Cerebellar nuclear complex (tissue), 1 donor: ENCODE data around the gene MMD2.

Experiments
- DNase-seq, 2 experiments: peaks; one replicate each; lab custom pipeline; 2025; lab: John Stamatoyannopoulos, UW

MMD2 gene

GRCh38 chr7:4957847-4958476 is 1.0 kb downstream of the MMD2 start:
- no peak for DNase-seq

- DNase-seq, result no peak
Measured at GRCh38 chr7:4951903-4952636, 6.9 kb downstream of the MMD2 start.

DNA sequence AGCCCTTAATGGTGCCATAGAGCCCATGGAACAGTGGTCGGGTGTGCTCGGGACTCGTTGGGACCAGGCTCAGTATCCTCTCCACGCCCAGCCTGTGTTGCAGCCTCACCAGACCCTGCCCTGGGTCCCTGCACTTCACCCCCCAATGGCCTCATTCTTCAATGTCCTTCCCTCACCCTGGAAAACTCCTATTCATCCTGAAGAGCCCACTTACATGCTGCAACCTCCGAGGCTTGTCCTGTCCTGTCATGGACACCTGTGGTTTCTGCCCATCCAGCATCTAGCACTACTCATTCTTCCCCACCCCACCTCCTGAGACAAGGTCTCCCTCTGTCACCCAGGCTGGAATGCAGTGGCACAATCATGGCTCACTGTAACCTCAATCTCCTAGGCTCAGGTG is 7.7 kb downstream of the MMD2 start:
- no peak for DNase-seq

DNA sequence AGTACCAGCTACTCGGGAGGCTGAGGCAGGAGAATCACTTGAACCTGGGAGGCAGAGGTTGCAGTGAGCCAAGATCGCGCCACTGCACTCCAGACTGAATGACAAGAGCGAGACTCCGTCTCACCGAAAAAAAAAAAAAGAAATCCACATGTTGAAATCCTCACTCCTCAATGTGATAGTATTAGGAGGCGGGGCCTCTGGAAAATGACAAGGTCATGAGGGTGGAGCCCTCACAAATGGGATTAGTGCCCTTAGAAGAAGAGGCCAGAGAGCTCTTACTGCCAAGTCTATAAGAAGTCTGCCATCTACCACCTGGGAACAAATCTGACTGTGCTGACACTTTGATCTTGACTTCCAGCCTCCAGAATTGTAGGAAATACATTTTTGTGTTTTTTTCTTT is 10.6 kb downstream of the MMD2 start:
- DNase-seq, result no peak

DNA sequence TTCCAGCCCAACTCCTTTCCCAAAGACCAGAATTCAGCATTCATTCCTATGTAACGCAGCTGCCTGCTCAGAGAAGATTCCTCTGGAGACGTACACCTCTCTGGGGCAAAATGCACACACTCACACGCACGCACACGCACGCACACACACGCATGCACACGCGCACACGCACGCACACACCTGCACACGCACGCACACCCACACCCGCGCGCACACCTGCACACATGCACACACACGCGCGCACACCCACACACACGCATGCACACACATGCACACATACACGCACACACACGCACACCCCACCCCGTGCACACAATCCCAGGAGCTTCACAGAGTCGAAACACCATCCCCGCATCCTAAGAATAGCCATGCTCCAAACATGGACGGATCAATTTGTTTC is 13.0 kb downstream of the MMD2 start:
- no peak for DNase-seq

DNA sequence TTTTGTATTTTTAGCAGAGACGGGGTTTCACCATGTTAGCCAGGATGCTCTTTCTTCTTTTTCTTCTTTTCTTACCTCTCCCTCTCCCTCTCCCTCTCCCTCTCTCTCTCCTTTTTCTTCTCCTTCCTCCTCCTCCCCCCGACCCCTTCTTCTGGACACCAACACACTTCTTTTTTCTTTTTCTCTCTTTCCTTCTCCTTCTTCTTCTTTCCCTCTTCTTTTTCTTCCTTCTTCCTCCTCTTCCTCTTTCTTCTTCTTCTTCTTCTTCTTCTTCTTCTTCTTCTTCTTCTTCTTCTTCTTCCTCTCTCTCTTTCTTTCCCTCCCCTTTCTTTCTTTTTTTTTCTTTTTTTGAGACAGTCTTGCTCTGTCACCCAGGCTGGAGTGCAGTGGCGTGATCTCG is 14.0 kb downstream of the MMD2 start:
- no peak for DNase-seq

DNA sequence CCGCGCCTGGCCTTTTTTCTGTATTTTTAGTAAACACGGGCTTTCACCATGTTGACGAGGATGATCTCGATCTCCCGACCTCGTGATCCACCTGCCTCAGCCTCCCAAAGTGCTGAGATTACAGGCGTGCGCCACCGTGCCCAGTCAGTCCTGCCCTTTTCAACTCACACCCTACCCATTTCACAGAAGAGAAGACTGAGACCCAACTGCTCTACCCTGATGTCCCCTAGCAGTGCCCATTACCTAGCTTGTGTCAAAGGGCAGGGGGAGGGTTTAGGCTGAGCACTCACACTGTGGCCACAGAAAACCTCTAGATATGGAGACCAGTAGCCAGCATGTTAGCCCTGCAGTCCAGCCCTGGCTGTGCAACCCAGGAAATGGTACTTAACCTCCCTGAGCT is 15.7 kb downstream of the MMD2 start:
- DNase-seq, result no peak

DNA sequence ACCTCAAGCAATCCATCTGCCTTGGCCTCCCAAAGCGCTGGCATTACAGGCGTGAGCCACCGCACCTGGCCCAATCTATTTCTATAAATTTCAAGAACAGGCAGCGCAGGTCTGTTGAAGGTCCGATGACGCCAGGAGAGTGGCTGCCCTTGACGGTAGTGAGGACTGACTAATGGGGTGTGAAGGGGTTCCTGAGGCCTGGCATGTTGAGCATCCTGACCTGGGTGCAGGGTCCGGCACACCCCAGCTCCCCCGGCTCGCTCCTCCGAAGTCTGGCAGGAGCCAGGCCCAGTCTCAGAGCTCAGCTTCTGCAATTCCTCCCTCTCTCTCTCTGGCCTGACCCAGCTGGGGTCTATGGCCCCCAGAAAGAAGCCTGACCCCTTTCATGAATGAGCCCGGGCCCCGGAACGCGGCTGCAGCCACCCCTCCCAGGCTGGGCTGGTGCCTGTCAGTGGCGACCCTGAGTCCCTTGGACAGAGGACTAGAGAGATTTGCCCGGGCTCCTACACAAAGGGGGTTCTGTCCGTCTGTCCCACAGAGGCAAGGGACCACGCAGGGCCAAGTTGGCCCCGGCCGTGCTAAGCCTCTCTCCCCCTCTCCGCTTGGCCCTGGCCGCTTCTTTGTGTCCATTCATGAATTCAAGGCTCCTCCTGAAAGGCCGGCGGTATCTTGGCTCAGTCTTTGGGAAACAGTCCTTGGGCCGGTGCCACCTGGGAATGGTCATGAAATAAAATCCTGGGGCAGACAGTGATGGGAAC is 18.8 kb downstream of the MMD2 start:
- DNase-seq, result no peak

DNA sequence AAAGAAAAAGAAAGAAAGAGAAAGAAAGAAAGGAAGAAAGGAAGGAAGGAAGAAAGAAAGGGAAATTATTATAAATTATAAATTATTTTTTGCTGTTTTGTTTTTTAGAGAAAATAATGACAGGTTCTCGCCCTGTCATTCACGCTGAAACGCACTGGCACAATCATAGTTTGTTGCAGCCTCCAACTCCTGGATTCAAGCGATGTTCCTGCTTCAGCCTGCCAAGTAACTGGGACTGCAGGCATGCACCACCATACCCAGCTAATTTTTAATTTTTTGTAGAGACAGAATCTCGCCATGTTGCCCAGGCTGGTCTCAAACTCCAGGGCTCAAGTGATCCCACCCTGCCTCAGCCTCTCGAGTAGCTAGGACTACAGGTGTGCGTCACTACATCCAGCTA is 21.6 kb downstream of the MMD2 start:
- no peak for DNase-seq

GRCh38 chr7:4934419-4935025 is 24.5 kb downstream of the MMD2 start:
- DNase-seq, result no peak

DNA sequence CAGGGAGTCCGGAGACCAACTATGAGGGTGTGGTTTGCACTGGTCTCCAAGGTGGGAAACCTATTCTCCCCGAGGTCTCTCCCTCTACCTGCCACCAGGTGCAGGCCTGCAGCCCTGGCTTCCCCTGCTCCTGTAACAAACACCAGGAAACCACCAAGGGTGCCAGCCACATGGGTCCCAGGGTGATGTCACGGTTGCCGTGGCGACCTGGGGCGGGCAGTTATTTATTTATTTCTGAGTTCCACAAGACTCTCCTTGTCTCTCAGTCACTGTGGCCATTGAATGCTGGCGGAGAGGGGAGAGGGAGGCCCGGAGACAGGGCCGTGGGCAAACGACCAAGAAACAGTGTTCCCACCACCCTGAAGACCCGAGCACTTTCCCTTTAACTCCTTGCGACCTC is 27.0 kb downstream of the MMD2 start:
- DNase-seq, result no peak

DNA sequence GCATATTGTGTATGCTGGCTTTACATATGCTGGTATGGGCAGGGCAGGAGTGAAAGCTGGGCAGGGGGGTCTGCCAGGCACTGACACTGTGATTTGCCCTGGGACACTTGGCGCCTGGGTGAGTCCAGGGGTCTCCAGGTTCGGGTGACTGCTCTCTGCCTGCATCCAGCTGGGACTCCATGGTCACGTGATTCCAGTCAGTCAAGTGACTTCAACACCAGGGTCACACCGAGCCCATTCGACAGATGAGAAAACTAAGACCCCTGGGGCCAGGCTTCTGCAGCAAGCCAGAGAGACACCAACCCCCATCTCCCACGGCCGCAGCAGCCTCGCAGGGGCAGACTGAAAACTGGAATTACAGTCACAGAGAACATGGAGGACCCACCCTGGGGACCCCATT is 30.0 kb downstream of the MMD2 start:
- DNase-seq, result no peak

- DNase-seq, result no peak
Measured at GRCh38 chr7:4928445-4928844, 30.5 kb downstream of the MMD2 start.

DNA sequence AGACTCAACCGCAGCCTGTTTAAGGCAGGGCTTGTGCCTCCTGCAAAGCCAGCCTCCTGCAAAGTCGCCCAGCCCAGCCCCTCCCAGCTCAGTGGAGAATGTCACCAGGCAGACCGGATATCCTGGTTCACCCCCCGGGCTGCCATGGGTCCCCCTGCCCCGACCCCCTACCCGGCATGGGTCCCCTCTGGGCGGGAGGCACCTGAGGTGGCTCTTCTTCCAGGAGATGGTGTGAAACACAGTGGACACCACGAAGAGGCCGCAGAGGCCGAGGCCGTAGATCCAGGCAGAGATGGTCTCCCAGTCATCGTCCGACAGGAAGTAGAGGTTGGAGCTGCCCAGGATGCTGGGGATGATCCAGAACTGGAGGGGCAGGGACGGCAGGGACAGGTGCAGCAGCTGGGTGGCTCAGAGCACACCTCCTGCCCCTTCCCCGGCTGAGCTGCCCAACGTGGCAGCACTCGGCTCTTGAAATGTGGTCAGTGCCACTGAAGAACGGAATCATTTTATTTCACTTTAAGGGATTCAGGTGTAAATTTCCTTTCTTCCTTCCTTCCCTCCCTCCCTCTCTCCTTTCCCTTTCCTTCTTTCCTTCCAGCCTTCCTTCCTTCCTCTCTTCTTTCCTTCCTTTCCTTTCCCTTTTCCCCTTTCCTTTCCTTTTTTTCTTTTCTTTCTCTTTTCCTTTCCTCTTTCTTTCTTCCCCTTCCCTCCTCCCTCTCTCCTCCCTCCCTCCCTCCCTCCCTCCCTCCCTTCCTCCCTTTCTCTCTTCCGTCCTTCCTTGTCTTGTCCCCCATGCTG is 38.8 kb downstream of the MMD2 start:
- no peak for DNase-seq

DNA sequence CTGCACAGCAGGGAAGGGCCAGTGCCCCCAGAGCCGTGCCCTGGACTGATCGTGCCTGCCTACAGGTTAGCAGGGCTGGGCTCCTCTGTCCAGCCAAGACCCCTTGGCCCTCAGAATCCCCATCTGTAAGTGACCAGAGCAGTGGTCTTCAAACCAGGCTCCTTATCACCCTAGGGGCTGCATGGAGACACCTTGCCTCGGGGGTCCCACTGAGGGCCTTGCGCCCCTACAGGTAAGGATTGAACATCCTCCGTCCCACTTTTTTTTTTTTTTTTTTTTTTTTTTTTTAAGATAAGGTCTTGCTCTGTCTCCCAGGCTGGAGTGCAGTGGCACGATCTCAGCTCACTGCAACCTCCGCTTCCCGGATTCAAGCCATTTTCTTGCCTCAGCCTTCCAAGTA is 42.9 kb downstream of the MMD2 start:
- DNase-seq, result no peak

GRCh38 chr7:4911111-4911828 is 47.7 kb downstream of the MMD2 start:
- no peak for DNase-seq

DNA sequence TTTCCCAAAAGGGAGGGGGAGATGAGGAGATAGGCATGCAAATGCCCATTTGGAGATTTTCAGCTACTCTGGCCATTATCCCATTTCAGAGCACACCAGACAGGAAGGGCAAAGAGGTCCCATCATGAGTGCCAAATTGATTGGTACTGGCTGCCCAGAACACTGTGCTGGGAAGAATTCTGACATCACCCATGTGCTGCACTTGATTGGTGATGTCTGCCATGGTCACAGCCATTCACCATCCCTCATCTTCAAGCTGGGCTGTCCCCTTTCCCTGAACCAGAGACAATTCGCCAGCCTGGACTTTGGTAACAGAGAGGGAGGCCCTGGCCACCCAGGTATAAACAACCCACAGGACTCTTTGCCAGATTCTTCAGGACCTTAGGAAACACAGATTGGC is 52.3 kb downstream of the MMD2 start:
- DNase-seq, result no peak

GRCh38 chr7:4905171-4905570 is 53.8 kb downstream of the MMD2 start:
- no peak for DNase-seq

DNA sequence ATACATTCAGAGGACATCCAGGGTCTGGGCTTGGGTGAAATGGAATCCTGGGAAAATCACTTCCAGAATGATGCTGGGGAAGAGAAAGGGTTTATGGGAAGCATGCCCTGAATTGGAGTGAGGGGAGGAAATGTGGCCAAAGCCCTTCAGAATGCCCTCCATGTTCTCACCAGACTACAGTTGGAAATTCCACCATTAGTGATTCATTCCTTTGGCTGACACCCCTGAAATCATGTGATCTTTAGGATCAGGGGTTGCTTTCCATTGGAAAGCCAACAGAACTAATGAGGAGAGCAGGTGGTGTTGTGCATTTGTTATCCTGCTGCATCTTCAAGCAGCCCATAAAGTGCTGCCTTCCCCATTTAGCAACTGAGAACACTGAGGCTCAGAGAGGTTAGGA is 54.6 kb downstream of the MMD2 start:
- DNase-seq, result no peak

DNA sequence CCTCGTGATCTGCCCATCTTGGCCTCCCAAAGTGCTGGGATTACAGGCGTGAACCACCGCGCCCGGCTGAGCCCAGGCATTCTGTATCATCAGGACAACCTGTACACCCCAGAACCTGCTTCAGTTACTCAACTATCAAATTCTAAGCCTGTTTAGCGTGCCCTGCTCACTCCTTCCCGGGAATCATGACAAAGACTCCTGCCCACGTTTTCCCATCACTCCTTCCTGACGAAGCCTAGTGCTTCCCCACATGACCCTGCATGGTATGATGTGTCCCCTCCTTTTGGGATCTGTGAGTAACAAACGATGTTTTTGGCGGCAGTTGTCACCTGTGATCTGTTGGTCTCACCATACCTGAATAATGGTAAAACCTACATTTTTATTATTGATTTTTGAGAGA is 63.2 kb downstream of the MMD2 start:
- DNase-seq, result no peak

GRCh38 chr7:4894482-4894881 is 64.5 kb downstream of the MMD2 start:
- no peak for DNase-seq
